CD4-positive, alpha-beta T cell treated with Interleukin-21 for 1 hour (primary cell): ENCODE data around the gene CUBN.
"Not testable (repeated sequence)": the region's sequence is repeated elsewhere in the genome, so short reads cannot be mapped to it uniquely, and the experiment has no call there.

ENCODE experiments used
- DNase-seq: peaks from one replicate; pipeline ENCODE4 v3.0.0-alpha.2; 2020

The CUBN gene

GRCh38 chr10:17033529-17034260 lies 95.9 kb downstream of the CUBN start:
- DNase-seq = peak; percentile 21

- no peak for DNase-seq
Observed at GRCh38 chr10:17031637-17032635, 97.7 kb downstream of the CUBN start.

GRCh38 chr10:17029581-17030271 lies 99.9 kb downstream of the CUBN start:
- peak; percentile 87 for DNase-seq

- no peak for DNase-seq
Observed at GRCh38 chr10:17029239-17029580, 100.4 kb downstream of the CUBN start.

DNA sequence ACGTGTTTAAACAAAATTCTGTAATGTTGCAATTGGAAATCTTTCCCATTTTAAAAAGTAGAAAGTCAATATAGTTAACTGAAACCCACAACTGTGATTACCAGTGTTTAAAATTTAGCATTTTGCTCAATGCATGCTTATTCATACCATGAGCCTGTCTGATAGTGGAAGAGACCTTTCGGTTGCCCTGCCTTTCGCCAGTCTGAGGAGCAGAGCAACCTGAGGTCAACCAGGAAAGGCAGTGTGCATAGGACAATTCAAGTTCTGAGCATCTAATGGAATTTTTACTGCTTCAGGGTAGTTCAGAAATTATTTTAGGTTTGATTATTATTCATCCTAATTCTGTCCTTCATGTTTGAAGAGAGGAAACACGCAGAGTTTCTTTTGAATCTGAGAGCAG lies 100.8 kb downstream of the CUBN start:
- DNase-seq = no peak

- DNase-seq = peak; percentile 89
Observed at GRCh38 chr10:17026686-17027485, 102.7 kb downstream of the CUBN start.

GRCh38 chr10:17025444-17026295 lies 103.9 kb downstream of the CUBN start:
- peak; percentile 83 for DNase-seq

DNA sequence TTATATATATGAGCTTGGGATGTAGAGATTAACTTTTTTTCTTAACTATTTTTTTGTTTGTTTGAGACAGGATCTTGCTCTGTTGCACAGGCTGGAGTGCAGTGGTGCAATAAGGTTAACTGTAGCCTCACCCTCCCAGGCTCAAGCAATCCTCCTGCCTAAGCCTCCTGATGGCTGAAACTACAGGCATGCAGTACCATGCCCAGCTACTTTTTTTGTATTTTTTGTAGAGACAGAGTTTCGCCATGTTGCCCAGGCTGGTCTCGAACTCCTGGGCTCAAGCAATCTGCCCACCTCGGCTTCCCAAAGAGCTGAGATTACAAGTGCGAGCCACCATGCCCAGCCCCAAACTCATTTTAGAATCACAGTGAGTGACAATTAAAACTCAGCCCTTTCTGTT lies 105.2 kb downstream of the CUBN start:
- no peak for DNase-seq

- DNase-seq = peak; percentile 94
Observed at GRCh38 chr10:17023386-17024298, 106.0 kb downstream of the CUBN start.

DNA sequence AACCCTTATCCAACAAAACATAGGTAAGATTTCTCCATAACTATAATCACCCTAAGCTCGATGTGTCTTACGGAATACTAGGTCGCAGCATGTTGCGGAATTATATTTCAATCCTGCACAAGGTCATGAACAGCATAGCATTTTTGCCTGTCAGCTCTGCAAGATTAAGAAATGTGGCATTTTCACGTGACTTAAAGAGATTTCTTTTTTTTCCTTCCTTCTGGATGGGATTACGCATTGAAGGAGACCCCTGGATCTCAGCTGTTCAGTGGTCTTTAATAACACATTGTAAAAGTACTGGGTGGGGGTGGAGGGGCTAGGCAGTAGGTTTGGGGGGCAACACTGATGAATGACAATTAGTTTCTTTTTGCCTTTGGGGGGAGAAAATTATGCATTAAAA lies 106.7 kb downstream of the CUBN start:
- no peak for DNase-seq

DNA sequence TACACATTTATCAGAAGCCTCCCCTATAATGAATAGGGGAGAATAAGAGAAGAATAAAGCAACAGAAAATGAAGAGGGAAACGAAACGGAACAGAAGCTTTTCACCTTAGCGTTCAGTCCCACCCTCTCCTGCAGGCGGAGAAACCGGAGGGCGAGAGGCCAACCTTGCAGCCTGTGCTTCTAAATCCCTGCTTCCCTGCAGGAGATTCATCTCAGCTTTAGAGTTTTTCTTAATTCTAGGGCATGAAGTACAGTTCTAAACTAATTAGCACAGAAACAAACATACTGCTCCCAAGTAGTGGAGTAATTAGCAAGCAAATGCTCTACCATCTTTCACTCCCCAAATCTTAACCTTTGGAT lies 107.2 kb downstream of the CUBN start:
- DNase-seq = no peak

DNA sequence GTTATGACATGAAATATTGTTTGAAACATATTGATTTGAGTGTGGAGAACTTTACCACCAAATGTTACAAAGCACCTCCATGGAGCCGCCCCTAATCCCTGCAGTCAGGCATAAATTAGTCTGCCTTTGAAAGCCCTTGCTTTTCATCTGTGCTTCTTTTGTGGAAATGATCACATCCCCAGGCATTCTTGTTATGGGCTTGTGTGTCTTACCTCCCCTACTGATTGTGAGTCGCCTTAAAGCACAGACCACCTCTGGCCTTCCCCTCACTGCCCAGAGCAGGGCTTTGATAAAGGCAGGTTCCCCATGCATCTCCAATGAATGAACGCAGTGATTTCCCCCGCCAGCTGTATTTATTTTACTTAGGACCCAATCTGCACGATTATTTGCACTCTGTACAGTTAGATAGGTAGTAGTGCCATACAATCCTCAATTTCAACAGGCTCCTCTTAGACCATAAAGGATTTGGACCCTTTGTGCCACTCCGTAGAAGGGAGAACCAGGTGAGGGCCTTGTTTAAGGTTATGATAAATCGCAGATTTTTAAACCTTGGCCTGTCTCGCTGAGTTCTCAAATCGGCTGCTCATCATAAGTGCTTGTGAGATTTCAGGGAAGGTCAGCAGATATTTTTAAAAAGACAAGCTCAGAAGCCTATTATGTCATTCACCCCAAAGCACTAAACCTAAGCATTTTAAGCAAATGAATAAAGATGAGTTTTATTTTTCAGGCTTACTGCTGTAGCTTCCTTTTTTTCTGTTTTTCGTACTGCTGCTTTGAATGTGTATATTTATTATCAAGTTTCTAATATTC lies 107.8 kb downstream of the CUBN start:
- DNase-seq = no peak

DNA sequence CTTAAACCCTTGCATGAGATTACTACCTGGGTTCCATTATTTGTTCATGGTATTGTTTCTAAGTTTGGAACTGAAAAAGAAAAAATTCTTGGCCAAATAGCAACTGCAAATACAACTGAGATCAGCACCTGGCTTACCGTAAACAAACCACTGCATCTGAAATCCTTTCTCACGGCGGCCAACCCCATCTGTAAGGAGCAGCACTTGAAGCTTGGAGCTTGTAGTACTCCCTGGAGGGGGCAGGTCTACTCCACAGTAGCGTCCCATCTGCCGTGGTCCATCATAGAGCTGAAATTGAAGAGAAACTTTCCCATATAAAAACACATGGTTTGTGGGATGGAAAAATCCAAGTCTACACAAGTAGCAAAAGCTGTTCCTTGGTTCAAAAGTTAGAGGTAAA lies 109.9 kb downstream of the CUBN start:
- no peak for DNase-seq

GRCh38 chr10:17013131-17013983 lies 116.3 kb downstream of the CUBN start:
- not testable (repeated sequence) for DNase-seq

DNA sequence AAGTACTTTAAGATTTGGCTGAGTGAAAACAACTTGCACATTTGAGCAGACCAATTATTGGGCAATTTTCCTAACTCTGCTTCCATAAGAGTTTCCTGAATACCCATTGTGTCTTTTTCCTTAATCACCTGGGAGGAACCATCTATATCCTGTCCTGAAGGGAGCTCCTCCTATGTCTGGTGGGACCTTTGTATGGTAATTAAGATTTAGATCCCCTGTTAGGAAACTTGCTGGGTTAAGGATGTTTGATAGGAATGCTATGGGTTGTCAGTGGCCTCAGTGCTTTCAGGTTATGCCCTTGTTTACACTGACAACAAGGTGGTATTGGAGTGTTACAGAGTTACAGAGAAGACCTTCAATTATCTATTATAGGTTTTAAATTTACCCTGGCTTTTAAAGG lies 116.9 kb downstream of the CUBN start:
- DNase-seq = not testable (repeated sequence)

- no peak for DNase-seq
Observed at GRCh38 chr10:17010363-17011145, 119.1 kb downstream of the CUBN start.

DNA sequence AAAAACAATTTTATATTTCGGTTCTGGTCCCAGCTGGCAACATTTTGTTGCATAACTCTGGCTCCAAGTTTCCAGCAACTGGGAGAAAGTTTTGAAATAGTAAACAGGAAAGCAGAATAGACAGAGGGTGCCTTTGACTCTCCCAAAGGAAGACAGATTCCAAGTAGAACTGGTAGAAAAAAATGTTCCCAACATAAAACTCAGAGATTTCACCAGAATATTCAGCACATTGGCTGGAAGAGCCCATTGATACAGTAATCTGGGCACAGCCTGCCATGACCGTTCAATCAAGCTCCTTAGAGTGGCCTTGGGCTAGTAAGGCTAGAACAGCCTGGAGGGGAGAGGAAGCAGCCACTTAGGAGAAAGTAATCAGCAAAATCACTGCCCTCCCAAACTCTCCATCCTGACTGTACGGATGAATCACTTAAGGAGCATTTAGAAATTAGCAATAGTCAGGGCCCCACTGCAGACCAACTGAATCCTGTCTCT lies 120.4 kb downstream of the CUBN start:
- no peak for DNase-seq

GRCh38 chr10:17007418-17007770 lies 122.2 kb downstream of the CUBN start:
- DNase-seq = no peak
